Stomach (tissue), 9 donors: ENCODE measurements around the gene THUMPD2. TPM values are rescaled to one million over a fixed set of nuclear protein-coding genes. Genes with fewer than 3 reads are reported as not detected.

Experiments used
- DNase-seq, 2 donors: peaks; one replicate each; pipeline versions ENCODE4 v3.0.0 to v3.0.0-alpha.2; 2013 to 2019
- H3K27ac ChIP-seq, 5 donors: fragments of 200-600 bp in 4 of 5; sonication (generic) in 4 of 5; one replicate each; pipeline ENCODE4 v1.5.1; 2013 to 2019; ENCODE audit warnings: mild to moderate bottlenecking in 1 of 5, moderate library complexity in 1 of 5
- H3K27me3 ChIP-seq, 3 donors: fragments of 200-600 bp; sonication (generic); one replicate each; pipeline ENCODE4 v1.5.1; 2017 to 2019; ENCODE audit warnings: mixed run types in 1 of 3
- H3K36me3 ChIP-seq, 4 donors: fragments of 200-600 bp; sonication (generic); 1 replicate in 3 of 4; 2 replicates in 1 of 4; pipeline ENCODE4 v1.5.1; 2016 to 2019
- H3K4me1 ChIP-seq, 4 donors: fragments of 200-600 bp; sonication (generic); one replicate each; pipeline ENCODE4 v1.5.1; 2016 to 2019
- H3K4me3 ChIP-seq, 4 donors: fragments of 200-600 bp; sonication (generic) in 3 of 4; one replicate each; pipeline ENCODE4 v1.5.1; 2016 to 2019; ENCODE audit warnings: mild to moderate bottlenecking in 1 of 4
- H3K9me3 ChIP-seq, 4 donors: fragments of 200-600 bp; sonication (generic); one replicate each; pipeline ENCODE4 v1.5.1; 2016 to 2019
- EP300 ChIP-seq: sonication (generic); formaldehyde crosslinking; IDR thresholded peaks from one replicate; pipeline ENCODE4 v1.6.1; 2017; ENCODE audit warnings: antibody characterized with exemption
- POLR2A ChIP-seq, 4 donors: fragments of 450-650 bp; IDR thresholded peaks; one replicate each; pipeline ENCODE4 v1.6.1; 2016; ENCODE audit warnings: antibody characterized with exemption in 4 of 4, control low read depth in 2 of 4, mild to moderate bottlenecking in 1 of 4, moderate library complexity in 1 of 4
- POLR2AphosphoS5 ChIP-seq, 3 donors: sonication (generic); formaldehyde crosslinking; IDR thresholded peaks; one replicate each; pipeline ENCODE4 v1.6.1; 2016; ENCODE audit warnings: antibody characterized with exemption in 3 of 3
- WGBS, 5 donors: extraction: QIAGEN DNeasy Blood & Tissue Kit in 3 of 5; methylation state at CpG; one replicate each; pipeline versions ENCODE4 v1.1.5 to v1.1.7; 2013 to 2018; 5-methylcytosine and 5-hydroxymethylcytosine counted together
- intact Hi-C: fragments of 100-400 bp; cut with DNase I; formaldehyde crosslinking; loops from one replicate; pipeline ENCODE4 v1.15.1; 2023; ENCODE audit warnings: low total_unique reads
- polyA plus RNA-seq, 3 donors: library from polyadenylated mRNA; stranded (reverse); fragments of 200-250 nt; gene quantifications; one replicate each; pipeline ENCODE4 v1.2.3, GENCODE V29; 2013
- total RNA-seq, 5 donors: library from RNA; depleted of rRNA; stranded (reverse); fragments of >200 nt; gene quantifications; one replicate each; pipeline versions ENCODE4 v1.1.0 to v1.2.3, GENCODE V29; 2014 to 2016
- TF ChIP-seq, protein P1 (sequence below), 7 experiments: fragments of 450-650 bp in 4 of 7; fragments of 200-600 bp in 3 of 7; sonication (generic) in 3 of 7; IDR thresholded peaks; one replicate each; pipeline ENCODE4 v1.5.1; 2016 to 2019; ENCODE audit warnings: antibody characterized with exemption in 7 of 7, control low read depth in 2 of 7, mild to moderate bottlenecking in 1 of 7
- donor health status: healthy with polysubstance abuse.
- donor health status: Bipolar disorder and iron deficiency.
- donor health status: healthy.

Gene THUMPD2
- total and polyA plus RNA-seq, 8 donors = 4.3 to 30.1 (median 11.0) TPM

DNA sequence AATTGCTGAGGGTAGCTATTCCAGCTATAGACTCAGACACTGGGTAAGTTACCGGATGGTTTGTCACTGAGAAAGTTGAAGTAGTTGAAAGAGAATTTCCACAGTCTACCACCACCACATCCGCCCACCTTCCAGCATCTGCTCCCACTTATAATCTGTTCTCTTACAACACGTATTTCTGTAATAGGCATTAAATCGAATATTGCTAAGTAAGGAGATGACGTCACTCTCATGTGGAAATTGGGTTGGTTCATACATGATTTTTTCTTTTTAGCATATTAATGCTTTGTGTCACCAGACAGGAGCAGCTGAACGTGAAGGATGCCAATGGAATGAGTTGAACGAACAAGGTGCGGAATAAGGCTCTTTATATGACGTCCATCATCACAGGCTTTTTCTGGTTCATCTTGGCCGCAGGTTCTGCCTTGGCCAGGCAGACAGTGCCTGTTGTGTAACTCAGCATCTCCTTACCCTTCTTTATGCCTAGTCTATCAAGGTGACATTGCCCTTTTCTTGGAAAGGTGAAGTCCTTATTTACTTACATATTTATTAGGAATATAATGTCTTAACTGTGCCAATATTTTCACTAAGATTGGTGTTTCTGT, 45.9 kb downstream of the THUMPD2 start:
- no peak overlapping the region for H3K4me3 ChIP-seq
- TF ChIP-seq EP300 (no peak), POLR2A (IDR thresholded peaks at IDR 0.05) (no peak), POLR2AphosphoS5 (IDR thresholded peaks at IDR 0.05) (no peak)
- TF ChIP-seq, protein P1, sequence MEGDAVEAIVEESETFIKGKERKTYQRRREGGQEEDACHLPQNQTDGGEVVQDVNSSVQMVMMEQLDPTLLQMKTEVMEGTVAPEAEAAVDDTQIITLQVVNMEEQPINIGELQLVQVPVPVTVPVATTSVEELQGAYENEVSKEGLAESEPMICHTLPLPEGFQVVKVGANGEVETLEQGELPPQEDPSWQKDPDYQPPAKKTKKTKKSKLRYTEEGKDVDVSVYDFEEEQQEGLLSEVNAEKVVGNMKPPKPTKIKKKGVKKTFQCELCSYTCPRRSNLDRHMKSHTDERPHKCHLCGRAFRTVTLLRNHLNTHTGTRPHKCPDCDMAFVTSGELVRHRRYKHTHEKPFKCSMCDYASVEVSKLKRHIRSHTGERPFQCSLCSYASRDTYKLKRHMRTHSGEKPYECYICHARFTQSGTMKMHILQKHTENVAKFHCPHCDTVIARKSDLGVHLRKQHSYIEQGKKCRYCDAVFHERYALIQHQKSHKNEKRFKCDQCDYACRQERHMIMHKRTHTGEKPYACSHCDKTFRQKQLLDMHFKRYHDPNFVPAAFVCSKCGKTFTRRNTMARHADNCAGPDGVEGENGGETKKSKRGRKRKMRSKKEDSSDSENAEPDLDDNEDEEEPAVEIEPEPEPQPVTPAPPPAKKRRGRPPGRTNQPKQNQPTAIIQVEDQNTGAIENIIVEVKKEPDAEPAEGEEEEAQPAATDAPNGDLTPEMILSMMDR (IDR thresholded peaks at IDR 0.05) = no peak
- H3K36me3 ChIP-seq = peaks cover 6 to 76% (median 49%) of the 10 kb centered on the region in 4 donors
- no peak overlapping the region for H3K27ac ChIP-seq
- intact Hi-C loops = no loop called here
- H3K4me1 ChIP-seq = no peaks in the 10 kb centered on the region
- DNase-seq = no peak
- no peaks in the 10 kb centered on the region for H3K9me3 ChIP-seq
- no peaks in the 10 kb centered on the region for H3K27me3 ChIP-seq
- 93 to 97% (median 95%) methylated on average over 10 of the region's 10 CpGs for WGBS, 5 donors

DNA sequence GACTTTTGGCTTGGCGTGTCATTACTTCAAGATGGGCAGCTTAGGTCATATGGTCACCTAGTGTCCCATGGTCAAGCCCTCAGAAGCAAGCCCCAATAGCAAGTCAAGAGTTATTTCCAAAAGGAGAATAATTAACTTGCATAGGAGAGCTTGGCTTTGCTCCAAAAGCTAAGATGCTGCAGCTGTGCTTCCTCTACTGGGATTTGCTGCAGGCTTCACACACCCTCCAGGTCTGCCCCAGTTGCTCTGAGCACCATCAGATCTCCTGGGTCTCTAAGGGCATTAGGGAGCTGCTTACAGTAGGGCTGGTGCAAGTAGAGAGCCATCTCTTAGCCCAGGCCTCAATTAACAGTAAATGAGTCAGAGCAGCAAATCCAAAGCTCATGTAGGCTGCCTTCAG, 46.6 kb downstream of the THUMPD2 start:
- no peak for TF ChIP-seq POLR2A (IDR thresholded peaks at IDR 0.05)
- DNase-seq = peak in 1 of 2 donors; percentile 42
- intact Hi-C loops = no loop called here
- H3K4me3 ChIP-seq = no peak overlapping the region
- 71 to 93% (median 91%) methylated on average over 1 of the region's 1 CpG for WGBS, 5 donors
- peaks cover 6 to 69% (median 42%) of the 10 kb centered on the region in 4 donors for H3K36me3 ChIP-seq
- no peaks in the 10 kb centered on the region for H3K4me1 ChIP-seq
- H3K27ac ChIP-seq = no peak overlapping the region
- H3K9me3 ChIP-seq = no peaks in the 10 kb centered on the region
- H3K27me3 ChIP-seq = no peaks in the 10 kb centered on the region

DNA sequence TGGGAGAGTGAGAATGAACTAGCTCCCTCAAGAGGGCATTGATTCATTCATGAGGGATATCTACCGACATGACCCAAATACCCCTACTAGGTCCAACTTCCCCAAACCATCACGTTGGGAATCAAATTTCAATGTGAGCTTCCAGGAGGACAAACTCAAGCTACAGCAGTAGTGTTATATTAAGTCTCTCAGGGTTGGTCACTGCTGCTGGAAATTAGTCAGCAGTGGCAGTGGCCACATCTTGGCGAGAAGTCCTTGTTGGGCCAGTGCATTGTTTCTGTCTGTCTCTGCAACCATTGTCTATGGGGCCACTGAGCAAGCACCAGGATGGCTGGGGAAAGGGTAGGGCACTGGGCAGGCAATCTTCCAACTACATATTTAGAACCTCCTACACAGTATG, 47.5 kb downstream of the THUMPD2 start:
- H3K4me1 ChIP-seq = no peaks in the 10 kb centered on the region
- H3K4me3 ChIP-seq = no peak overlapping the region
- peaks cover 3 to 60% (median 33%) of the 10 kb centered on the region in 4 donors for H3K36me3 ChIP-seq
- no peaks in the 10 kb centered on the region for H3K9me3 ChIP-seq
- 77 to 92% (median 92%) methylated on average over 3 of the region's 3 CpGs for WGBS, 5 donors
- DNase-seq = no peak
- H3K27me3 ChIP-seq = no peaks in the 10 kb centered on the region
- intact Hi-C loops = no loop called here
- TF ChIP-seq POLR2AphosphoS5 (IDR thresholded peaks at IDR 0.05) (no peak), EP300 (no peak)
- TF ChIP-seq, protein P1 (IDR thresholded peaks at IDR 0.05) = no peak
- no peak overlapping the region for H3K27ac ChIP-seq

DNA sequence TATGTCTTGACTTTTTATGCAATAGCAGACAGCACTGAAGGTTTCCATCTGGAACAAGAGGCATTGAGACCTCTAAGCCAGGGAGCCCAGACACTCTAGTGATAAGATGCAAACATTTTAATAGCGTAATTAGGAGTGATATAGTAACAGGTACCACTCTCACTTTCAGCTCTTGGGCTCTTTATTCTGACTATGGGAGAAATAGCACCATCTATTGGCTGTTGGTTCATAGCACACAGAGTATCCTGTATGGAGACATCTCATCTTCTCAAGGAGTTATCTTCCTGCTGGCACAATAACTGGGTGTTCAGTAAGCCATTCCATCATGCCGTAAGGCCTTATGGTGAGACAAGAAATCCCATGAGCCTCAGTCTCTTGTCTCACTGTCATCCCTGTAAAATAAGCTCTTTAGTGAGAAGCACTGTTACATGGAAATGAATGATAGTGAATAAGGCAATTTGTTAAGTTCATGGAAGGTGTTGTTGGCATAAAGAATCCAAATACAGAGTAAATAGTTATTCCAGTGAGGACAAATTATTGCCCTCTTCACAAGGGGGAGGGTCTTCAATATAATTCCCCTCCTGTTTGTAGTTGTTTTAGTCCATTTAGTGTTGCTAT, 48.3 kb downstream of the THUMPD2 start:
- Histone ChIP-seq H3K27ac (no peak overlapping the region), H3K4me1 (no peaks in the 10 kb centered on the region), H3K4me3 (no peak overlapping the region), H3K9me3 (no peaks in the 10 kb centered on the region), H3K27me3 (no peaks in the 10 kb centered on the region), H3K36me3 (peaks cover 0 to 52% (median 26%) of the 10 kb centered on the region in 4 donors)
- TF ChIP-seq POLR2AphosphoS5 (IDR thresholded peaks at IDR 0.05) (no peak), EP300 (no peak), POLR2A (IDR thresholded peaks at IDR 0.05) (no peak)
- TF ChIP-seq, protein P1 (IDR thresholded peaks at IDR 0.05) = peak in 1 of 7 experiments; percentile 29
- intact Hi-C loops = no loop called here
- DNase-seq = peak in 1 of 2 donors; percentile 20
- WGBS, 5 donors = 84 to 100% (median 93%) methylated on average over 2 of the region's 2 CpGs

DNA sequence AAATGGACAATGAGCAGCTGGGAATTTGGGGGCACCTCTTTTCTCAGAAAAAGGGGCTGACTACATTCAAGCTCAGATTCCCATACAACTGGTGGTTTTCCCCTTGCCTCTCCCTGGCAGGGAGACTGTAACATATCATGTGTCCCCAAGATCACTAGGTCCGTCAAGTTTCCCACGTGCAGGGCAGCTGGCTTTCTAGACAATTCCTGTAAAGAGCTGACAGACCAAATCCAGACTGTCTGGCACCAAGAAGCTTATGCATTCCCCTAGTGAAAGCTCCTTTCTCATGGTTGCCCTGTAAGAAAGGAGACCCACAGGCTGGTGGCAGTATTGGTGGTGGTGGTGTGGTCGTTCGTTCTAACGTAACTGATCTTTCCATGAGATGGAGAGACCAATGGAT, 48.8 kb downstream of the THUMPD2 start:
- H3K9me3 ChIP-seq = no peaks in the 10 kb centered on the region
- 67 to 94% (median 92%) methylated on average over 4 to 5 of the region's 5 CpGs for WGBS, 5 donors
- H3K27ac ChIP-seq = no peak overlapping the region
- no peaks in the 10 kb centered on the region for H3K4me1 ChIP-seq
- intact Hi-C loops = no loop called here
- H3K36me3 ChIP-seq = peaks cover 0 to 47% (median 21%) of the 10 kb centered on the region in 4 donors
- no peak for DNase-seq
- TF ChIP-seq, protein P1 (IDR thresholded peaks at IDR 0.05) = no peak
- TF ChIP-seq POLR2AphosphoS5 (IDR thresholded peaks at IDR 0.05) (no peak), EP300 (no peak), POLR2A (IDR thresholded peaks at IDR 0.05) (no peak)
- H3K27me3 ChIP-seq = no peaks in the 10 kb centered on the region
- H3K4me3 ChIP-seq = no peak overlapping the region
